ENCODE data around the gene FNDC3A. TPM values are rescaled to one million over a fixed set of nuclear protein-coding genes. Genes with fewer than 3 reads are reported as not detected.

Gene FNDC3A
- total and polyA plus RNA-seq, 11 donors: 10.1 to 38.3 (median 21.9) TPM

DNA sequence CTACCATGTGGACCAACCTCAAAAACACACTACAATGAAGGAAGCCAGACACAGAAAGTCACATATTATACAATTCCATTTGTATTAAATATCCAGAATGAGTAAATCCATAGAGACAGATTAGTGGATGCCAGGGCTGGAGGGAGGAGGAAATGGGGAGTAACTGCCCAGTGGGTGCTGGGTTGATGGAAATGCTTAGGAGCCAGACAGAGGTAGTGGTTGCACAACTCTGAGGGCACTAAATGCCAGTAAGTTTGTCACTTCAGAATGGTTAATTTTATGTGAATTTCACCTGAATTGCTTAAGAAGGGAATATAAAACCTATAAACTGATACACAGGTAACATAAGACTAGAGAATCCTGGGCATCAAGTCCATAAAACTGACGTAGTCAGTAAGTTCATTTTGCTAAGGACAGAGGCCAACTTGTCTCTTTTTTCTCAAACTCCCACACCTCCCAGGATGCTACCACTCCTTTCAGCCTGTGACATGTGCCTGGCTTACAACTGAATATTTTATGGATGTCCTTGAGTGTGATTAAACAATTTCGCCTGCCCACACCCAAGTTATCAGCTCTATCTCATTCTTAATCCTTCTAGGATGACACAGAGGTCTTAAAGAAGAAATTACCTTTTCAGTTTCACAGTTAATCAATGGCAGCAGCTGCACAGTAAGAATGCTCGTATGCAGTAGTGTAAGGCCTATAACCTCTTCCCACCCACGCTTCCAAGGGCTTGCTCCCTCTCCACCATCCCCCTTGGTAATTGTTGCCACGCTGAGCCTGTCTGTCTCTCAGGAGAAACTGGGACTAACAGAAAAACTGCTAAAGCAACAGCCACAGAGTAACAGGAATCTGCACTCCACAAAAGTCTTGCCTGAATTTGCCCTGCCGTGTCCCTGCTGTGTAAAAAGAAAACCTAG, 238.5 kb downstream of the FNDC3A start:
- ATAC-seq (no peak), DNase-seq (no peak)
- H3K9me3 ChIP-seq: no peaks in the 10 kb centered on the region
- intact Hi-C loops (cut with DNase I): no loop called here
- TF ChIP-seq POLR2A (IDR thresholded peaks at IDR 0.05): no peak
- no peak for TF ChIP-seq CTCF (IDR thresholded peaks at IDR 0.05)
- H3K27ac ChIP-seq: no peak overlapping the region
- peaks cover 0 to 18% (median 0%) of the 10 kb centered on the region in 12 donors for H3K4me1 ChIP-seq
- peaks cover 0 to 12% (median 9%) of the 10 kb centered on the region in 9 donors for H3K27me3 ChIP-seq
- H3K36me3 ChIP-seq: peaks cover 0 to 16% (median under 1%) of the 10 kb centered on the region in 9 donors
- 76 to 79% (median 77%) methylated on average over 6 of the region's 6 CpGs for WGBS, 4 donors
- no peak overlapping the region for H3K4me3 ChIP-seq

- TF ChIP-seq CTCF (IDR thresholded peaks at IDR 0.05) (no peak), POLR2A (IDR thresholded peaks at IDR 0.05) (no peak)
- peaks cover under 1 to 19% (median 14%) of the 10 kb centered on the region in 9 donors for H3K27me3 ChIP-seq
- intact Hi-C loops (cut with DNase I): no loop called here
- H3K27ac ChIP-seq: no peak overlapping the region
- WGBS, 4 donors: 46 to 60% (median 53%) methylated on average over 6 of the region's 6 CpGs
- no peak overlapping the region for H3K4me3 ChIP-seq
- DNase-seq: peak; percentile 22 to 66 (median 38)
- H3K4me1 ChIP-seq: peaks cover 0 to 18% (median 0%) of the 10 kb centered on the region in 12 donors
- peaks cover 0 to 9% (median 0%) of the 10 kb centered on the region in 9 donors for H3K36me3 ChIP-seq
- H3K9me3 ChIP-seq: no peaks in the 10 kb centered on the region
- ATAC-seq: peak in 3 of 4 donors; percentile 53 to 71 (median 53)
These were observed 239.2 kb downstream of the FNDC3A start for GRCh38 chr13:49214917-49215376.

- H3K36me3 ChIP-seq: no peaks in the 10 kb centered on the region
- H3K27ac ChIP-seq: no peak overlapping the region
These were observed 240.6 kb downstream of the FNDC3A start for GRCh38 chr13:49216334-49216733.

More at GRCh38 chr13:49216334-49216733, 240.6 kb downstream of the FNDC3A start:
- no peak overlapping the region for H3K4me3 ChIP-seq
- peaks cover 0 to 29% (median 4%) of the 10 kb centered on the region in 12 donors for H3K4me1 ChIP-seq
- 84 to 93% (median 88%) methylated on average over 6 of the region's 6 CpGs for WGBS, 4 donors
- H3K9me3 ChIP-seq: no peaks in the 10 kb centered on the region
- intact Hi-C loops (cut with DNase I): no loop called here
- TF ChIP-seq CTCF (IDR thresholded peaks at IDR 0.05) (no peak), POLR2A (IDR thresholded peaks at IDR 0.05) (no peak)
- H3K27me3 ChIP-seq: peaks cover 13 to 33% (median 24%) of the 10 kb centered on the region in 9 donors
- ATAC-seq (no peak), DNase-seq (no peak)

All from heart left ventricle (tissue), 16 donors.